ENCODE data around the gene C1QTNF1.

- no peak for TF ChIP-seq CTCF (IDR thresholded peaks at IDR 0.05)
- TF ChIP-seq POLR2A (IDR thresholded peaks at IDR 0.05), result no peak
Measured at GRCh38 chr17:79012563-79013134, 11.3 kb upstream of the C1QTNF1 start.

Measured in testis (tissue), 2 donors.